ENCODE data around the gene ADD1. TPM values are rescaled to one million over a fixed set of nuclear protein-coding genes. Genes with fewer than 3 reads are reported as not detected.

Gene ADD1
- total and polyA plus RNA-seq, 2 of the 13 experiments (the other 11 are each of a cell fraction or from before 2014, with no cell fraction given), result 73.9 to 122 TPM

DNA sequence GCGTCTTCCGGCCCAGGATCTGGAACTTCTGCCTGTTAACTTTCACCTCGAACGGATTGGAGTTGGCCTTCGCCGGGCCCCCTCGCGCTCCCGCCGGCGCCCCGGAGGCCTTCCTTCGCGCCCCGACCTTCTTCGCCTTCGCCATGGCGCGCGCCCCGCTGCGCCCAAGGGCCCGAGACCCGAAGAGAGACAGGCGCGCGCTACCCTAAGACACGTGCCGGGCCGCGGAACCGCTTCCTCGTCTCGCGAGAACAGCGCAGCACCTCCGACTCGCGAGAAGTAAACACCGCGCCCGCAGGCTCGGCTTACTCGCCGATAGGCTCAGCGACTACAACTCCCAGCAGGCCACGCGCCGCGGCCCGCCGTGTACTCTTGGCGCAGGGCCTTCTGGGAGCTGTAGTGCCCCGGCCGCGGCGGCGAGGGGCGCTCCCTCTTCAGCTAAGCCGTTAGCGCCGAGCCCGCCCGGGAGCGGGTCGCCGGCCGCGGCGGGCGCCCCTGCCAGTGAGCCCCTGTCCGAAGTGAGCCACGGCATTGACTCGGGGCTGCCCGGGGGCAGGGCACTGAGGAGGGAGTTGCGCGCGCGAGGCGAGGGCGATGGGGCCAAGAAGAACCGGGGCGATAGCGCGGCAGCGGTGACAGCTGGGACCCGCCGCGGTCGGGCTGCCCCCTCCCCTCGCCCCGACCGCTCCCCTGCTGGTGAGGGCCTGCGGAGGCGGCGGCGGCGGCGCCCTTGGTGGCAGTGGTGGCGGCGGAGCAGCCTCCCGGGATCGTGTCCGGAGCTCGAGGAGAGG, 119.7 kb downstream of the ADD1 start, which contains the start of the genes GRK4 and NOP14 (continued):
- TF ChIP-seq ZNF20 (CRISPR knock-in tag; IDR thresholded peaks at IDR 0.05), result no peak
- TF ChIP-seq, protein P1, sequence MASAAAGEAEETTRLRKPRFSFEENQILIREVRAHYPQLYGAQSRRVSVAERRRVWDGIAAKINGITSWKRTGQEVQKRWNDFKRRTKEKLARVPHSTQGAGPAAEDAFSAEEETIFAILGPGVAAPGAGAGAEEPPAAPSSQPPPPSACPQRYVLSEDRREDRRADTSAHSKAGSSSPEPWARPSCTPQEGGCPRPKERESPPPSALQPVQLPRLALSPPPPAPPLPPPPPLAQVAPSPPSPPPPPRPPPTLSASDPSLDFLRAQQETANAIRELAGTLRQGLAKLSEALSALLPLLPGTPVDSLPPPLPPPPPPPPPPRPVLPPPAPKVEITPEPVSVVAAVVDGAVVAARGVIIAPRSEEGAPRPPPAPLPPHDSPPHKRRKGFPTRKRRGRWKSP (CRISPR knock-in tag; IDR thresholded peaks at IDR 0.05), result peak; percentile 99
- peak; percentile 91 for TF ChIP-seq MTA1 (CRISPR knock-in tag; IDR thresholded peaks at IDR 0.05; ENCODE audit: borderline replicate concordance)
- no peak for TF ChIP-seq SRF (IDR thresholded peaks at IDR 0.05; ENCODE audit: low read depth, low read length)
- TF ChIP-seq RCOR2 (CRISPR knock-in tag; IDR thresholded peaks at IDR 0.05), result no peak
- TF ChIP-seq SALL2 (CRISPR knock-in tag; IDR thresholded peaks at IDR 0.05), result no peak; the same call in 1 of the 2 replicates
- TF ChIP-seq, protein P2, sequence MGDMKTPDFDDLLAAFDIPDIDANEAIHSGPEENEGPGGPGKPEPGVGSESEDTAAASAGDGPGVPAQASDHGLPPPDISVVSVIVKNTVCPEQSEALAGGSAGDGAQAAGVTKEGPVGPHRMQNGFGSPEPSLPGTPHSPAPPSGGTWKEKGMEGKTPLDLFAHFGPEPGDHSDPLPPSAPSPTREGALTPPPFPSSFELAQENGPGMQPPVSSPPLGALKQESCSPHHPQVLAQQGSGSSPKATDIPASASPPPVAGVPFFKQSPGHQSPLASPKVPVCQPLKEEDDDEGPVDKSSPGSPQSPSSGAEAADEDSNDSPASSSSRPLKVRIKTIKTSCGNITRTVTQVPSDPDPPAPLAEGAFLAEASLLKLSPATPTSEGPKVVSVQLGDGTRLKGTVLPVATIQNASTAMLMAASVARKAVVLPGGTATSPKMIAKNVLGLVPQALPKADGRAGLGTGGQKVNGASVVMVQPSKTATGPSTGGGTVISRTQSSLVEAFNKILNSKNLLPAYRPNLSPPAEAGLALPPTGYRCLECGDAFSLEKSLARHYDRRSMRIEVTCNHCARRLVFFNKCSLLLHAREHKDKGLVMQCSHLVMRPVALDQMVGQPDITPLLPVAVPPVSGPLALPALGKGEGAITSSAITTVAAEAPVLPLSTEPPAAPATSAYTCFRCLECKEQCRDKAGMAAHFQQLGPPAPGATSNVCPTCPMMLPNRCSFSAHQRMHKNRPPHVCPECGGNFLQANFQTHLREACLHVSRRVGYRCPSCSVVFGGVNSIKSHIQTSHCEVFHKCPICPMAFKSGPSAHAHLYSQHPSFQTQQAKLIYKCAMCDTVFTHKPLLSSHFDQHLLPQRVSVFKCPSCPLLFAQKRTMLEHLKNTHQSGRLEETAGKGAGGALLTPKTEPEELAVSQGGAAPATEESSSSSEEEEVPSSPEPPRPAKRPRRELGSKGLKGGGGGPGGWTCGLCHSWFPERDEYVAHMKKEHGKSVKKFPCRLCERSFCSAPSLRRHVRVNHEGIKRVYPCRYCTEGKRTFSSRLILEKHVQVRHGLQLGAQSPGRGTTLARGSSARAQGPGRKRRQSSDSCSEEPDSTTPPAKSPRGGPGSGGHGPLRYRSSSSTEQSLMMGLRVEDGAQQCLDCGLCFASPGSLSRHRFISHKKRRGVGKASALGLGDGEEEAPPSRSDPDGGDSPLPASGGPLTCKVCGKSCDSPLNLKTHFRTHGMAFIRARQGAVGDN (CRISPR knock-in tag; IDR thresholded peaks at IDR 0.05), result peak; percentile 100
- peak; percentile 64; the same call in 1 of the 2 replicates for TF ChIP-seq SOX5 (CRISPR knock-in tag; IDR thresholded peaks at IDR 0.05; ENCODE audit: borderline replicate concordance)
- TF ChIP-seq MTF2 (CRISPR knock-in tag; IDR thresholded peaks at IDR 0.05; ENCODE audit: borderline replicate concordance), result no peak
- TF ChIP-seq, protein P3, sequence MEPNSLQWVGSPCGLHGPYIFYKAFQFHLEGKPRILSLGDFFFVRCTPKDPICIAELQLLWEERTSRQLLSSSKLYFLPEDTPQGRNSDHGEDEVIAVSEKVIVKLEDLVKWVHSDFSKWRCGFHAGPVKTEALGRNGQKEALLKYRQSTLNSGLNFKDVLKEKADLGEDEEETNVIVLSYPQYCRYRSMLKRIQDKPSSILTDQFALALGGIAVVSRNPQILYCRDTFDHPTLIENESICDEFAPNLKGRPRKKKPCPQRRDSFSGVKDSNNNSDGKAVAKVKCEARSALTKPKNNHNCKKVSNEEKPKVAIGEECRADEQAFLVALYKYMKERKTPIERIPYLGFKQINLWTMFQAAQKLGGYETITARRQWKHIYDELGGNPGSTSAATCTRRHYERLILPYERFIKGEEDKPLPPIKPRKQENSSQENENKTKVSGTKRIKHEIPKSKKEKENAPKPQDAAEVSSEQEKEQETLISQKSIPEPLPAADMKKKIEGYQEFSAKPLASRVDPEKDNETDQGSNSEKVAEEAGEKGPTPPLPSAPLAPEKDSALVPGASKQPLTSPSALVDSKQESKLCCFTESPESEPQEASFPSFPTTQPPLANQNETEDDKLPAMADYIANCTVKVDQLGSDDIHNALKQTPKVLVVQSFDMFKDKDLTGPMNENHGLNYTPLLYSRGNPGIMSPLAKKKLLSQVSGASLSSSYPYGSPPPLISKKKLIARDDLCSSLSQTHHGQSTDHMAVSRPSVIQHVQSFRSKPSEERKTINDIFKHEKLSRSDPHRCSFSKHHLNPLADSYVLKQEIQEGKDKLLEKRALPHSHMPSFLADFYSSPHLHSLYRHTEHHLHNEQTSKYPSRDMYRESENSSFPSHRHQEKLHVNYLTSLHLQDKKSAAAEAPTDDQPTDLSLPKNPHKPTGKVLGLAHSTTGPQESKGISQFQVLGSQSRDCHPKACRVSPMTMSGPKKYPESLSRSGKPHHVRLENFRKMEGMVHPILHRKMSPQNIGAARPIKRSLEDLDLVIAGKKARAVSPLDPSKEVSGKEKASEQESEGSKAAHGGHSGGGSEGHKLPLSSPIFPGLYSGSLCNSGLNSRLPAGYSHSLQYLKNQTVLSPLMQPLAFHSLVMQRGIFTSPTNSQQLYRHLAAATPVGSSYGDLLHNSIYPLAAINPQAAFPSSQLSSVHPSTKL (CRISPR knock-in tag; IDR thresholded peaks at IDR 0.05), result peak; percentile 58
- TF ChIP-seq ZNF703 (CRISPR knock-in tag; IDR thresholded peaks at IDR 0.05; ENCODE audit: borderline replicate concordance), result peak; percentile 91; the same call in 1 of the 2 replicates
- peak; percentile 74; the same call in 1 of the 2 replicates for TF ChIP-seq ARID2 (CRISPR knock-in tag; IDR thresholded peaks at IDR 0.05; ENCODE audit: borderline replicate concordance)
- no peak; the same call in 1 of the 2 replicates for TF ChIP-seq SETDB1 (CRISPR knock-in tag; IDR thresholded peaks at IDR 0.05; ENCODE audit: borderline replicate concordance)
- TF ChIP-seq FOXO1 (CRISPR knock-in tag; IDR thresholded peaks at IDR 0.05), result peak; percentile 96
- no peak for TF ChIP-seq ZNF713 (CRISPR knock-in tag; IDR thresholded peaks at IDR 0.05)
- TF ChIP-seq ZNF335 (CRISPR knock-in tag; IDR thresholded peaks at IDR 0.05), result peak; percentile 85
- peak; percentile 93 for TF ChIP-seq ZIK1 (CRISPR knock-in tag; IDR thresholded peaks at IDR 0.05; ENCODE audit: borderline replicate concordance, low read depth)
- 0 out of 2 replicates have a peak, but pooled peaks have one; percentile 81 for TF ChIP-seq ZNF17 (CRISPR knock-in tag; IDR thresholded peaks at IDR 0.05)
- TF ChIP-seq NFIC (IDR thresholded peaks at IDR 0.05; ENCODE audit: low read length), result no peak
